RCC 7860 (cell line): ENCODE measurements around the gene FER1L5.
A peak's percentile ranks its signal among the peaks of the same experiment; 100 is the strongest.

ENCODE experiments used
- DNase-seq: peaks from one replicate; pipeline ENCODE4 v3.0.0-alpha.2; 2015; ENCODE audit warnings: low spot score
- FAIRE-seq: peaks from 2 replicates; lab custom pipeline; 2012; peaks lifted over from hg19 to GRCh38; lab: Jason Lieb, UNC

Gene FER1L5

GRCh38 chr2:96734880-96735583, 92.5 kb downstream of the FER1L5 start:
- DNase-seq: no peak

GRCh38 chr2:96737251-96737650, 94.7 kb downstream of the FER1L5 start:
- FAIRE-seq: no peak
- no peak for DNase-seq

More at GRCh38 chr2:96734880-96735583, 92.5 kb downstream of the FER1L5 start:
- no peak for FAIRE-seq

DNA sequence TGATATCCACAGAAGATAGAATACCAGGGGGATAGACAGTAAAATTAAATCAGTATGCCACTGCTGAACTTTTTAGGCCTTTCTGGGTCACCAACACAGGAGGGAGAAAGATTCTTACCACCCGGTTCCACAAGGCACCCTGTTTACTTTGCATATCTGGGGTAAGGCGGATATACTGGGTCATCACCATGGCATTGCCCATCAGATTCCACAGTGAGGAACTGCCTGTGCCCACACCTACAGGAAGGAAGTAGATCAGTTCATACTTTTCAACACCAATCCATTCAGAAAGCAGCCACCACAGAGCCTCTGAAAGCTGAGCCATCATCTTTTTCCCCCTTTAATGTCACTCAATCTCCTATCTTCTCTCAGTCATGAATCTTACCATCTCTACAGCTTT, 95.3 kb downstream of the FER1L5 start:
- FAIRE-seq: no peak
- DNase-seq: no peak

- FAIRE-seq: no peak
- no peak for DNase-seq
These were observed 96.6 kb downstream of the FER1L5 start for GRCh38 chr2:96739076-96739632.

DNA sequence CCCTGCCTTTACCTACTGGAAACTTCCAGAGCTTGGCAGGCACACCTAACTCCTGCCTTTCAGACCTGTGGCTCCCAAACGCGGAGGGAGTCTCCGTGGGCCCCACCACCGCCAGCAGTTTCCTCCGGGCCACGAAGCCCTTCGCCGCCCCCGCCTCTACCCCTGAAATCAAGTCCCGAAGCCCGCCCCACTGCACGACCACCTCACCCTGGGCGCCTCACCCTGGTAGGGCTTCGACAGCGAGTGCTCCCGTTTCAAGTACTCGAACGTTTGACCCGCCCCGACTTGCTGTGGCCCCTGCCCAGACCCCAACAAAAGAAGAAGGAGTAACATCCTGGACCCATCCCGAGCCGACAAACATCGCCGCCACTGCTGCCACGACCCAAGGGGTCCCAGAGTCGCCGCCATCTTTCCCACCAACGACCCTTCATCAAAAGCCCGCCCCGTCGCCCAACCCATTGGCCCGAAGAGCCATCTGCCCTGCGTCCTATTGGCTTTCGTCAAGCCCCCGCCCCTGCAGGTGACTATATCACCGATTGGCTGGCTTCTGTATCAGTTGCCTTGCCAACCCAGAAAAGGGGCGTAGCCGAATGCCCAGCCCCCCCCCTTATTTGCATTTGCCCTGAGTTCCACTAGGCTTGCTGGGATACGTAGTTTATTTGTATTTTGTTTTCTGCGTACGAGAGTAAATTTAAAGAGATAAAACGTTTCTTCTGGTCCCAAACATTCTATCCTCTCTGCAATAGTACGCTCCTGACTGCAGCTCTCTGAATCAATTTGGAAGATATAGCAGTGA, 97.3 kb downstream of the FER1L5 start, which contains the start of gene LMAN2L:
LMAN2L (minus strand) TSS at position 432 of the 796 bp plus-strand sequence; CDS start at position 408, 24 bp downstream.
- peak; percentile 89 for DNase-seq
- peak; percentile 90 for FAIRE-seq

DNA sequence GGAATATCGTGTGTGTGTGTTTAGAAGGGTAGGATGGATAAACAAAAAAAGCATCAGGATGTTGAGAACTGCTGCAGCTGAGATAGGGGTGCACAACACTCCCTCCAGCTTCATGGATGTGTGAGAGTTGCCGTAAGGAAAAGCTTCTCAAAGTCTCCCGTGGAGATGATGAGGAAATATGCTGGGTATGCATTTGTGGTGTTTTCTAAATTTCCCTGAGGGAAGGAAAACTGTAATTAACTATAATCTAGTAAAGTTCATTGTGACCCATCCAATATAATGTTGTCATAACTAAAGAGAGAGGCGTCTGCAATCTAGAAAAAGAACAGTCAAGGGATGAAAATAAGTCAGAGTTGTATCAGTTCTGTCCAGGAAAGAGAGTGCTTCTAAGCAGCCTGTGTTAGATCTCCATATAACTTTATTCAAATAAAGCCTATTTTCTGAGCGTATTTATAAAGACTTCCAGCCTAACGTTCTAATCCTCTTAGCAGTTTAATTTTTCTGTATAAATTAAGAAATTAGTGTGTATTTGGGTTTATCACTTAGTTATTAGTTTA, 104.6 kb downstream of the FER1L5 start:
- no peak for FAIRE-seq
- DNase-seq: no peak

GRCh38 chr2:96751800-96752199, 109.2 kb downstream of the FER1L5 start:
- DNase-seq (no peak), FAIRE-seq (no peak)

DNA sequence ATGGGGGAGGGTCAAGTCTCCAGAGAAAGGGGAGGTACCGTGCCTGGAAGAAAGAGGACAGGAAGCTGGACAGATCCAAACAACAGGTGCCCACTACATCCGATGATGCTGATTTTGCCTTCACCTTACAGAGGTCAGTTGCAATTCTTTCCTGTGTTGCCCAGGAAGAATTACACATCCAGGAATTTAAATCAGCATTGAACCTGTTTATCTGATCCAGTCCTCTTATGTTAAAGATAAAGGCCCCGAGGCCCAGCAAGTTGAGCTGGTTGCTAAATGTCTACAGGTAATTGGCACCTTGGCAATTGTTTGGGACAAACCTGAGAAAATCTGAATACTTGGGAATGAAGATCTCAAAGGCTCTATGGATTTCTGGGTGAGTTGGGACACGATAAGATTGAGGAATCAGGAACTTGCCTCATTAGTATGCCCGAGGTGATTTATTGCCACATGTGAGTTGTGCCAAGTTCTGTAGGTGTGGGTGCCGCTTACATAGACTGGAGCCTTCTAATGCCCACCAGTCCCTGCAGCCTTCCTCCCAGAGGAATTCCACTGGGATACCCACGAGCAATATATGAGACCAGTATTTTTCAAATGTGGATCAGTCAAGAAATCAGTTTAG, 111.2 kb downstream of the FER1L5 start:
- no peak for DNase-seq
- FAIRE-seq: no peak

GRCh38 chr2:96754317-96754716, 111.8 kb downstream of the FER1L5 start:
- DNase-seq (no peak), FAIRE-seq (no peak)
